HG03060 (cell line): ENCODE results near the gene PFKL.
"Not testable (repeated sequence)": the region's sequence is repeated elsewhere in the genome, so short reads cannot be mapped to it uniquely, and the experiment has no call there.

Experiments
- ATAC-seq: cut with Tn5 transposase; IDR thresholded peaks from one replicate; pipeline ENCODE4 v1.9.1; 2021; ENCODE audit warnings: low read depth, moderate number of reproducible peaks; ENCODE audit not compliant: unreplicated experiment

Gene PFKL

DNA sequence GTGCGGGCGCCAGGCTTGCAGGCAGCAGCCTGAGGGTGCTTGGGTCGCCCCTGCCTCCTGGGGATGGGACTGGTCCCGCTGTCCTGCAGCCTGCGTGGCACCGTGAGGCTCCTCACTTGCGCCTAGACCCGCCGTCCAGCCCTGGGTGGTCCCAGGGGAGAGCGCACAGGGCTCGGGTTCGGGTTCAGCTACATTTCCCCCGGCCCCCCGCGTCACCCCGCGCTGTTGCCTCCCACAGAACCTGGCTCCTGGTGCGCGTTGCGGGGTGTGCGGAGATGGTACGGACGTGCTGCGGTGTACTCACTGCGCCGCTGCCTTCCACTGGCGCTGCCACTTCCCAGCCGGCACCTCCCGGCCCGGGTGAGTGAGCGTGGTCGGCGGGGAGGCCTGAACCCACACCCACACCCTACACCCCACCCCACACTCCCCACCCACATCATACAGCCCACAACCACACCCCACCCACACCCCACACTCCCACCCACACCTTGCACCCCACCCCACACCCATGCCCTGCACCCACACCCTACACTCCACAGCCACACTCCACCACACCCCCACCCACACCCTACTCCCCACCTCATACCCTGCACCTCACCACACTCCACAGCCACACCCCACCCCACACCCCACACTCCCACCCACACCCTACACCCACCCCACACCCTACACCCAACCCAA is 6.2 kb upstream of the PFKL start:
- ATAC-seq, result no peak

GRCh38 chr21:44294391-44295162 is 5.3 kb upstream of the PFKL start:
- ATAC-seq, result no peak

- ATAC-seq, result no peak
Observed at GRCh38 chr21:44295163-44295573, 4.7 kb upstream of the PFKL start.

GRCh38 chr21:44295646-44296045 is 4.2 kb upstream of the PFKL start:
- ATAC-seq, result no peak

- no peak for ATAC-seq
Observed at GRCh38 chr21:44296103-44296519, 3.7 kb upstream of the PFKL start.

GRCh38 chr21:44296916-44297315 is 2.9 kb upstream of the PFKL start:
- no peak for ATAC-seq

- no peak for ATAC-seq
Observed at GRCh38 chr21:44297525-44298290, 2.1 kb upstream of the PFKL start.

DNA sequence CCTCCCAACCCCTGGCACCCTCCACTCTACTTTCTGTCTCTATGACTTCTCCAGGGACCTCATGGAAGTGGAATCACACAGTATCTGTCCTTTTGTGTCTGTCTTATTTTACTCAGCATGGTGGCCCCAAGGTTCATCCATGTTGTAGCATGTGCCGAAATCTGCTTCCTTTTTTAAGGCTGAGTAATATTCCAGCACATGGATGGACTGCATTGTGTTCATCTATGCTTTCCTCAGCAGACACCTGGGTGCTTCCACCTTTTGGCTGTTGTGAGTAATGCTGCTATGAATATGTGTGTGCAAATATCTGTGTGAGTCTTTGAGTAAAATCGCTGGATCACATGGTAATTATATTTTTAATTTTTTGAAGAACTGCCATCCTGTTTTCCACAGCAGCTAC is 1.6 kb upstream of the PFKL start:
- ATAC-seq, result no peak

DNA sequence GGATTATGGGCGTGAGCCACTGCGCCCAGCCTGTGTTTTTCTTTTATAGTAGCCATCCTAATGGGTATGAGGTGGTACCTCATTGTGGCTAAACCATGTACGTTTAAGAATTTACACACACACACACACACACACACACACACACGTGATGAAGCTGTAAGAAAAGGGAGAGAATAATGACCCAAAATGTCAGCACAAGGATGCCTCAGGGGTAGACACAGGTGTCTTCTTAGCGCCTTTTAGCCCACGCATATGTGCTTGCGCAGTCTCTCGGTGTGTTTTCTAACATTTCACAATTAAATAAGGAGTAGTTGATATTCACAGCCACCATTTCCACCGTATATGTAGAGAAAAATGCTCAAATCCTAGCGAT is 782 bp upstream of the PFKL start:
- no peak for ATAC-seq

DNA sequence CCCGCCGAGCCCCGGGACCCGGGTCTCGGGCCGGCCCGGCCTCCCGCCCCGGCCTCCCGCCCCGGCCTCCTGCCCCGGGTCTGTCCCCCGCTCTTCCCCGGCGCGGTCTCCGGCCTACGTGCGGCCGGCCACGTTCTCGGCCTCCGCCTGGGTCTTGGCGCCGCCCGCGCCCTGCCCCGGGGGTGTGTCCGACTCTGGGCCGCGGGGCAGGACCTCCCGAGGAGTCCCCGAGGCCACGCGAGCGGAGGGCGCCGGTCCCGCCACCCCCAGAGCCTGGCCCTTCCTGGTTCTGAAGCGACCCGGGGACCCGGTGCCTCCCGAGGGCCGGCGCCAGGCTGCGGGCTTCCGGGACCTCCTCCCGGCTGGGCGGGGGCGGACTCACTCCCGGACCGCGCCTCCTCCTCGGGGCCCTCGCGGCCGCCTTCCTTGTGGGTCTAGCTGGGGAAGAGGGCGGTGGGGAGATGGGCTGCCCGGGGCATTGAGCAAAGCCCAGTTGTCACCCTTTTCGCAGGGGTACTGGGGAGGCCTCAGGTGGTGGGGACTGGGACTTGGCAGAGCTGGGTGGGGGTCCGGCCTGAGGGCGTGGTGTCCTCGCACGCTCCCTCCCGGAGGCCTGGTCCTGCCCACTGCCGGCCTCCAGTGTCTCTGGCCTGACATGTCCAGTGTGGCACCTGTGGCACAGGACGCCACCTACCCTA is 558 bp downstream of the PFKL start:
- ATAC-seq, result no peak

GRCh38 chr21:44301141-44301540 is 1.3 kb downstream of the PFKL start:
- no peak for ATAC-seq

- no peak for ATAC-seq
Observed at GRCh38 chr21:44301961-44302406, 2.1 kb downstream of the PFKL start.

- ATAC-seq, result not testable (repeated sequence)
Observed at GRCh38 chr21:44302573-44303401, 2.9 kb downstream of the PFKL start.

DNA sequence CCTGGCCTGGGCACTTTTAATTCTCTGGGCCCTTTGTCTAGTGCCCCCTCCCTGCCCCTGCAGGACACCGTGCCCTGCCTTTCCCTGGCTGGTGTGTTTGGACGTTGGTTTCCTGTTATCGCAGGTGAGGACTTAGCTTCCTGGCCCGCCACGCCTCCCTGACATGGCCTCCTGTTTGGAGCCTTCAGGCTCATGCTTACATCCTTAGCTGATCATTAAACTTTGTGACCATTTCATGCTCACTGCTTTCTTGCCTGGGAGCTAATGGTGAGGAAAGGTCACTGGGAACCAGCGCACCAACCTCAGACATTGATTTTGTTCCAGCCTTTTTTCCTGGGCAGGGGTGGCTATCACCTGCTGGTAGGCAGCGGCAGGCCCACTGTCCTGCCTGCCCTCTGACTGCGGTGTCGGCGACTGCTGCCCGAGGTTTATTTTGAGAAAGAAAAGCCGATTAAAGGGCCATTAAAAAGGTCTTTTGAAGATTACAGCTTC is 3.7 kb downstream of the PFKL start:
- ATAC-seq, result no peak

DNA sequence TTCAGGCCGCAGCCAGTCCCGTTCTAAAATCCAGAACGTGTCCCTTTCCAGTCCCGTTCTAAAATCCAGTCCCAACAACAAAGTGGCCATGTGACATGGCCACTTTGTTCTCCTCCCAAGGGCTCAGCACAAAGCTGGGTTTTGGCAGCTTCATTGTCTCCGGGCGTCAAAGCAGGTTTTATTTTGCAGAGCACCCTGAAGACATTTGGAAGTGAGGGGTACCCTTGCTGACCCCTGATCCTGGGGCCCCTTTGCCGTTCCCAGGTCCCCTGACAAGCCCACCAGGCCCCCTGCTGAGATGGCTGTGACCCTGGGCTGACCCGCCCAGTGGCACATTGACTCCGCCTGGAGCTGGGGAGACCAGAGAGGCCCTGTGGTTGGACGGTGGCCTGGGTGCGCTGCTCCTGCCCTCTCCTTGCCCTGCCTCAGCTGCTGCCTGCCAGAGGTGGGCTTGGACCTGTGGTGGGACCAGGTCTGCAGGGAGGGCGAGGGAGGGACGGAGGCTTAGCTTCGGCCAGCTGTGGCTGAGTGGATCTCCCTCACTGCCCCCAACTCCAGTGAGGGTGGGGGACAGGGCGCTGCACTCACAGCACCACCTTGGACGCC is 4.3 kb downstream of the PFKL start:
- no peak for ATAC-seq

- ATAC-seq, result no peak
Observed at GRCh38 chr21:44304877-44305293, 5.0 kb downstream of the PFKL start.

DNA sequence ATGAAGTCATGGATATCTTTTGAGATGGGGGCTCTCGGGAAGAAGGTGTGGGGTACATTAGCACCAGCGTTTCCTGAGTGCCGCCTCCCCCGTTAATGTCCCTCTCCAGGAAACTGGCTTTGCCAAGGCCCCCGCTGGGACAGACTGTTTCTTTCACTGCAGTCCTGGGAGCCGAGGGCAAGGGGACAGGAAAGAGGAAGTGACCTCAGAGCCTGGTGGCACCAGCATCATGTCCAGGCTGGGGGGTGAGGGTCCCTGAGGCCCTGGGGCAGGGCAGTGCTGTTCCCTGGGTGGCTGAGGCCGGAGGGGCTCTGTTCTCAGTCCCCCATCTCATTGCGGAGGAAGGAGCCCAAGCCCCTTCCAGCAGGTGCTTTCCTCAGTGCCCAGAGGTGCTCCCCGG is 5.8 kb downstream of the PFKL start:
- no peak for ATAC-seq

DNA sequence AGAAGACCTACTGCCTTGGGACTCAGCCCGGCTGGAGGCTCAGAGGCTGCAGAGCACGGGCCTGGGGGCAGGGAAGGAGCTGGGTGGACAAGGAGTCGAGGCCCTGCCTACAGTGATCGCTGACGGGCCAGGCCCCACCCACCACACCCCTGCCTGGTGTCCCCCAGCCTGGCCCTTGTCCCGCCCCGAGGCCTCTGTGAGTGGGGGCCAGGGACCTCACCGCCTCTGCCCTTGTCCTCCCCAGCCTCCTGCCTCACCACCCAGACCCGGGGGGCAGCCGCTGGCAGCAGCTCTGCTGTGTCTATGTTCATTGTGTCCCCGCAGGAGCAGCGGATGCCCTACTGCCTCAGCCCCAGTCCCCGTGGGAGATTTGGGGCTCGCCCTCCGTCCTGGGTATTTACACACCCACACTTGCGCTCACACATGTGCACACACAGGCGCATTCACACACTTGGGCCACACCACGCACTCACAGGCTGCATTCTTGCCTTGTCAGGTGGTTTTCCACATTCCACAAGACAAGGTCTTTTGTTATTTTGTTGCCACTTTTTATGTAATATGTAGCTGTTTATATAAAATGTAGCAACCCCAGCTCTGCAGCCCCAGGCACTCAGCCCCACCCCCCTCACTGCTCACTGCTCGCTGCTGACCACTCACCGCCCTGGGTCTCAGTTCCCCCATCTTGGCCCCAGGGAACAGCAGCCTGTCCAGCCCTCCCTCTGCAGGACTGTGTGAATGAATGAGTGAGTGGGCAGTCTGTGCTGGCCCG is 7.3 kb downstream of the PFKL start:
- ATAC-seq, result no peak
